Effector memory CD8-positive, alpha-beta T cell (primary cell): ENCODE data around the gene STAM.

Source experiments
- ATAC-seq: fragments of 150-1000 bp; cut with Tn5 transposase; replicated peaks from 2 replicates; pipeline ENCODE4 v1.10.0; 2021; ENCODE audit warnings: mild to moderate bottlenecking, moderate library complexity
- DNase-seq, 3 experiments: peaks; one replicate each; pipeline ENCODE4 v3.0.0; 2021
- H3K27ac Mint-ChIP-seq, 2 donors: one replicate each; pipeline ENCODE4 v1.8.0; 2022; ENCODE audit warnings: mild to moderate bottlenecking in 2 of 2, mixed read lengths in 2 of 2, moderate library complexity in 2 of 2
- H3K27me3 Mint-ChIP-seq, 2 donors: one replicate each; pipeline ENCODE4 v1.8.0; 2022; ENCODE audit warnings: mixed read lengths in 2 of 2
- H3K36me3 Mint-ChIP-seq: one replicate; pipeline ENCODE4 v1.8.0; 2022; ENCODE audit warnings: mild to moderate bottlenecking, moderate library complexity, mixed read lengths; ENCODE audit not compliant: insufficient read depth
- H3K4me1 Mint-ChIP-seq, 2 donors: one replicate each; pipeline ENCODE4 v1.8.0; 2022; ENCODE audit warnings: low read depth in 2 of 2, mixed read lengths in 2 of 2
- H3K4me3 Mint-ChIP-seq, 2 donors: one replicate each; pipeline ENCODE4 v1.8.0; 2022; ENCODE audit warnings: mild to moderate bottlenecking in 2 of 2, mixed read lengths in 2 of 2, moderate library complexity in 2 of 2
- H3K9me3 Mint-ChIP-seq, 2 donors: one replicate each; pipeline ENCODE4 v1.8.0; 2022; ENCODE audit warnings: mixed read lengths in 2 of 2

Gene STAM

GRCh38 chr10:17734432-17735080 is 90.6 kb downstream of the STAM start:
- H3K27ac Mint-ChIP-seq, result peak overlapping the region in 1 of 2 donors; percentile 38
- no peaks in the 10 kb centered on the region for H3K9me3 Mint-ChIP-seq
- H3K4me1 Mint-ChIP-seq, result no peaks in the 10 kb centered on the region
- DNase-seq, result no peak
- H3K36me3 Mint-ChIP-seq, result no peaks in the 10 kb centered on the region
- no peak for ATAC-seq
- H3K4me3 Mint-ChIP-seq, result no peak overlapping the region
- H3K27me3 Mint-ChIP-seq, result no peaks in the 10 kb centered on the region

DNA sequence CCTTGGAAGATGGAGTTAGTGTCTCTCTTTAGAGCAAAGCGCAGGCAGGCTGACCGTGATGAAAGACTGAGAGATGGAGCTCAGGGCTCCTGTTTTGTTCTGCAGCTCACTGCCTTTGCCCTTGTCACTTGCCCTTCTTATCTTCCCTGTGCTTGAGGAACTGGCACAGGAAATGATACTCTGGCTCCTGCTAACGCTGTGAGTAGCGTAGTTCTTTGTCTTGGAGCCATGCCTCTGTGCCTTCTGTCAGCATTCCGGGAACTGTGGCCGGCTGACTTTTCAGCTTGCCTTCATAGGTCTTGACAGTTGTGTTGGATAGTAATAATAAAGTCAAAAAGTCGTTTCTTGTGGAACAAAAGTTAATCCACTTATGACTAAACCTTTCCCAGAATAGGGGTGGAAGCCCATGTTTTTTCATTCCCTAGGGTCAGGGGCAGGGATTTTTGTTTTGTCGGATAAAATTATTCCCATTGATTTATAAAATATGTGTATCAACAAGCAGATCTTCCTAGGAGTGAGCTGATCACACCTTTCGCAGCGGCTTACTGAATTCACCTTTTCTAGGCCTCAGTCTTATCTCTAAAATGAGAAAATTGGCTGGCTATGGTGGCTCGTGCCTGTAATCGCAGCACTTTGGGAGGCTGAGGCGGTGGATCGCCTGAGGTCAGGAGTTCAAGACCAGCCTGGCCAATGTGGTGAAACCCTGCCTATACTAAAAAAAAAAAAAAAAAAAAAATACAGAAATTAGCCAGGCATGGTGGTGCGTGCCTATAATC is 91.4 kb downstream of the STAM start:
- no peaks in the 10 kb centered on the region for H3K9me3 Mint-ChIP-seq
- H3K4me3 Mint-ChIP-seq, result no peak overlapping the region
- ATAC-seq (no peak), DNase-seq (no peak)
- H3K27me3 Mint-ChIP-seq, result no peaks in the 10 kb centered on the region
- no peaks in the 10 kb centered on the region for H3K36me3 Mint-ChIP-seq
- H3K27ac Mint-ChIP-seq, result peak overlapping the region in 1 of 2 donors; percentile 38
- H3K4me1 Mint-ChIP-seq, result no peaks in the 10 kb centered on the region

DNA sequence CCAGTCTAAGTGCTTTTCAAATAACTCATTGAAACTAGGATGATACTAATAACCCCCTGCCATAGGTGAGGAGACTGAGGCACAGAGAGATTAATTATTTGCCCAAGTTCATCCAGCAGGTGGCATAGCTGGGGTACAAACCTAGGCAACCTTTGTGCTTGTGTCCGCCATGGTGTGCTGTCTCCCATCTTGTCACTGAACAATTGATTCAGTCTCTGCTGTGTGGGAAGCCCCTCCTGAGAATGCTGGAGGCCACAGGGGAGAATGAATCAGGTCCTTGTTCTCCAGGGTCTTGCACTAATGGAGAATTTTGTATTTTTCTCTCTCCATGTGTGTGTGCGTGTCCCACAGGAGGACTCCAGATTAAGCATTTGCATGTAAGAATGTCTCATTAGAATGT is 92.3 kb downstream of the STAM start:
- ATAC-seq, result no peak
- DNase-seq, result no peak
- no peak overlapping the region for H3K27ac Mint-ChIP-seq
- no peaks in the 10 kb centered on the region for H3K27me3 Mint-ChIP-seq
- H3K4me1 Mint-ChIP-seq, result no peaks in the 10 kb centered on the region
- no peaks in the 10 kb centered on the region for H3K9me3 Mint-ChIP-seq
- no peaks in the 10 kb centered on the region for H3K36me3 Mint-ChIP-seq
- no peak overlapping the region for H3K4me3 Mint-ChIP-seq

DNA sequence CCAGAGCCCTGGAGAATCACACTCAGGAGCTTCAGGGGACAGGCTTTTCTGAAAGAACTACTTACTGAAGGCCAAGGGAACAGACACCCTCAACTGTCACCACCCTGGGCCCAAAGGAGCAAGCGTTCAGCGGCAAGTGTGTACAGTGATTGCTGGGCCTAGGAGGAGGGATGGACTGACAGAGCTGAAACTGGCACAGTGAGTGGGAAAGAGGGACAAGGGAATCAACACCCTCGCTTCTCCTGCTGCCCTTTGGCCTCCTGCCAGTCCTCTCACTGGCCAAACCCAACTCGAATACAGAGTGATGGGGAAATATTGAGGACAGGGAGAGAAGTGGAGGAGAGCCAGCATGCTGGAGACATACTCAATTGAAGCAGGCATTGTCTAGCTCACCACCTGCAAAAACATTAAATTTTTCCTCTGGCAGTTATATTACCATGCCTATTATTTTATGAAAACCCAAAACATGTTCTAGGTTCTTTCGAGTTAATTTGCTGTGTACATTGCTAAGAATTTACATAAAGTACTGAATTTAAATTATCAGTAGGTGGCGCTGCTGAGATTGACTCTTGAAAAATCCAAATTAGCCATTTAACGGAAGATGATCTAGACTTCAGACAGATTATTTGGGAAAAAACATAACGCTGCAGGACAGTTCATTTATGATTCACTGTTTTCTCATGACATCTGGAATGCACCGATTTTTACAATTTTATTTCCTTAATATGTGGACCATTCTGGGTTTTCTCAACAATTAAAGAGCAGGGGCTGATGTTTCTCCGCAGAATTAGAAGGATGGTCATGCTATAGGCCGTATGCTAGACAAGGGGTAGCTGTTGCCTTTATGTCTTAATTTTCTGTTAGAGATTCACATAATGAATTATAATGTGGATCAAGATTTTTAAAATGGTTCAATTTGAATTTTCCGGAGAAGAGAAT is 93.3 kb downstream of the STAM start:
- Mint-ChIP-seq H3K27ac (no peak overlapping the region), H3K27me3 (no peaks in the 10 kb centered on the region), H3K4me1 (no peaks in the 10 kb centered on the region), H3K36me3 (peaks cover 4% of the 10 kb centered on the region), H3K4me3 (no peak overlapping the region), H3K9me3 (no peaks in the 10 kb centered on the region)
- DNase-seq, result no peak
- ATAC-seq, result no peak

GRCh38 chr10:17740668-17741067 is 96.7 kb downstream of the STAM start:
- DNase-seq, result no peak
- Mint-ChIP-seq H3K9me3 (no peaks in the 10 kb centered on the region), H3K4me3 (no peak overlapping the region), H3K27ac (no peak overlapping the region), H3K36me3 (peaks cover 4% of the 10 kb centered on the region), H3K4me1 (no peaks in the 10 kb centered on the region), H3K27me3 (no peaks in the 10 kb centered on the region)
- no peak for ATAC-seq

DNA sequence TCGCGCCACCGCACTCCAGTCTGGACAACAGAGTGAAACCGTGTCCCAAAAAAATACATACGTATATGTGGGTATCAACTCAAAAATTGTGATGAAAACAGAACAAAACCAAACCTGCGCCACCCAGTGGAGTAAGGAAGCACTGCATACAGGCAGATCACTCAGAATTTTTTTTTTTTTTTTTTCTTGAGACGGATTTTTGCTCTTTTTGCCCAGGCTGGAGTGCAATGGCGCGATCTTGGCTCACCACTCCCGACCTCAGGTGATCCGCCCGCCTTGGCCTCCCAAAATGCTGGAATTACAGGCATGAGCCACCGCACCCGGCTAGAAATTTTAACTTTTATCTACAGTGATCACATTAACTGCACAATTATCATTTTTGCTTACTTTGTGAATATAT is 99.0 kb downstream of the STAM start:
- Mint-ChIP-seq H3K4me1 (no peaks in the 10 kb centered on the region), H3K27me3 (no peaks in the 10 kb centered on the region), H3K27ac (no peak overlapping the region), H3K9me3 (no peaks in the 10 kb centered on the region), H3K4me3 (no peak overlapping the region), H3K36me3 (peaks cover 7% of the 10 kb centered on the region)
- ATAC-seq (peak; percentile 49), DNase-seq (peak; percentile 59 to 70 (median 64))

GRCh38 chr10:17743437-17743836 is 99.5 kb downstream of the STAM start:
- Mint-ChIP-seq H3K36me3 (peaks cover 7% of the 10 kb centered on the region), H3K27me3 (no peaks in the 10 kb centered on the region), H3K27ac (no peak overlapping the region), H3K4me1 (no peaks in the 10 kb centered on the region), H3K9me3 (no peaks in the 10 kb centered on the region), H3K4me3 (no peak overlapping the region)
- DNase-seq, result no peak
- no peak for ATAC-seq

- peak overlapping the region in 1 of 2 donors; percentile 15 for H3K27ac Mint-ChIP-seq
- no peak for ATAC-seq
- H3K4me3 Mint-ChIP-seq, result no peak overlapping the region
- no peaks in the 10 kb centered on the region for H3K4me1 Mint-ChIP-seq
- DNase-seq, result no peak
- H3K9me3 Mint-ChIP-seq, result no peaks in the 10 kb centered on the region
- H3K36me3 Mint-ChIP-seq, result peaks cover 7% of the 10 kb centered on the region
- H3K27me3 Mint-ChIP-seq, result no peaks in the 10 kb centered on the region
These were observed 100.5 kb downstream of the STAM start for GRCh38 chr10:17744341-17744861.

GRCh38 chr10:17747883-17748550 is 104.1 kb downstream of the STAM start:
- no peak for ATAC-seq
- DNase-seq, result no peak
- Mint-ChIP-seq H3K27ac (no peak overlapping the region), H3K27me3 (no peaks in the 10 kb centered on the region), H3K4me3 (no peak overlapping the region), H3K36me3 (peaks cover 3% of the 10 kb centered on the region), H3K9me3 (no peaks in the 10 kb centered on the region), H3K4me1 (no peaks in the 10 kb centered on the region)

GRCh38 chr10:17749890-17750289 is 105.9 kb downstream of the STAM start:
- H3K4me3 Mint-ChIP-seq, result no peak overlapping the region
- DNase-seq, result no peak
- ATAC-seq, result no peak
- no peak overlapping the region for H3K27ac Mint-ChIP-seq
- no peaks in the 10 kb centered on the region for H3K4me1 Mint-ChIP-seq
- no peaks in the 10 kb centered on the region for H3K27me3 Mint-ChIP-seq
- H3K9me3 Mint-ChIP-seq, result no peaks in the 10 kb centered on the region
- peaks cover 3% of the 10 kb centered on the region for H3K36me3 Mint-ChIP-seq

- Mint-ChIP-seq H3K27me3 (no peaks in the 10 kb centered on the region), H3K4me3 (no peak within 1 kb of the TSS), H3K4me1 (peaks cover 0 to 3% of the 10 kb centered on the region in 2 donors), H3K36me3 (no peaks in the 10 kb centered on the region), H3K27ac (no peak within 1 kb of the TSS), H3K9me3 (no peaks in the 10 kb centered on the region)
- DNase-seq (no peak), ATAC-seq (no peak)
These were observed 108.0 kb downstream of the STAM start, which contains the start of gene TMEM236 for GRCh38 chr10:17751781-17752445. Gene TMEM236, plus strand, starts transcription at chr10:17752201. Its CDS starts 95 bp downstream, at chr10:17752296.

GRCh38 chr10:17756557-17757217 is 112.7 kb downstream of the STAM start:
- Mint-ChIP-seq H3K4me1 (peaks cover 0 to 6% of the 10 kb centered on the region in 2 donors), H3K27ac (no peak overlapping the region)

More at GRCh38 chr10:17756557-17757217, 112.7 kb downstream of the STAM start:
- ATAC-seq (peak; percentile 36), DNase-seq (no peak)
- H3K9me3 Mint-ChIP-seq, result no peaks in the 10 kb centered on the region
- H3K27me3 Mint-ChIP-seq, result peaks cover 0 to 3% of the 10 kb centered on the region in 2 donors
- H3K36me3 Mint-ChIP-seq, result no peaks in the 10 kb centered on the region
- no peak overlapping the region for H3K4me3 Mint-ChIP-seq
